ENCODE measurements around the gene VKORC1L1.
"Not testable (repeated sequence)": the region's sequence is repeated elsewhere in the genome, so short reads cannot be mapped to it uniquely, and the experiment has no call there.

Gene VKORC1L1

DNA sequence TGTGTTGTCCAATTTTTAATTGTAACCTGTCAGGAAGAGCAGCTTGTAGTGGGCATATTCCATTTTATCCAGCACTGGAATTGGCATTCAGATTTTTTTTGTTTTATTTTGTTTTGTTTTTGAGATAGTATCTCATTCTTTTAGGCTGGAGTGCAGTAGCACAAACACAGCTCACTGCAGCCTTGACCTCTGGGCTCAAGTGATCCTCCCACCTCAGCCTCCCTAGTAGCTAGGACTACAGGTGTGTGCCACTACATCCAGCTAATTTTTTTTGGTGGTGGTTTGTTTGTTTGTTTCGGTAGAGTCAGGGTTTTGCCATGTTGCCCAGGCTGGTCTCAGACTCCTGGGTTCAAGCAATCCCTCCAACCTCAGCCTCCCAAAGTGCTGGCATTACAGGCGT, 64.4 kb downstream of the VKORC1L1 start:
- Mint-ChIP-seq H3K36me3 (ENCODE audit: low read depth) (peaks cover 28% of the 10 kb centered on the region), H3K27me3 (ENCODE audit: low read depth) (no peaks in the 10 kb centered on the region), H3K4me3 (no peak overlapping the region), H3K4me1 (no peaks in the 10 kb centered on the region), H3K27ac (no peak overlapping the region), H3K9me3 (no peaks in the 10 kb centered on the region)
- TF ChIP-seq, protein P1, sequence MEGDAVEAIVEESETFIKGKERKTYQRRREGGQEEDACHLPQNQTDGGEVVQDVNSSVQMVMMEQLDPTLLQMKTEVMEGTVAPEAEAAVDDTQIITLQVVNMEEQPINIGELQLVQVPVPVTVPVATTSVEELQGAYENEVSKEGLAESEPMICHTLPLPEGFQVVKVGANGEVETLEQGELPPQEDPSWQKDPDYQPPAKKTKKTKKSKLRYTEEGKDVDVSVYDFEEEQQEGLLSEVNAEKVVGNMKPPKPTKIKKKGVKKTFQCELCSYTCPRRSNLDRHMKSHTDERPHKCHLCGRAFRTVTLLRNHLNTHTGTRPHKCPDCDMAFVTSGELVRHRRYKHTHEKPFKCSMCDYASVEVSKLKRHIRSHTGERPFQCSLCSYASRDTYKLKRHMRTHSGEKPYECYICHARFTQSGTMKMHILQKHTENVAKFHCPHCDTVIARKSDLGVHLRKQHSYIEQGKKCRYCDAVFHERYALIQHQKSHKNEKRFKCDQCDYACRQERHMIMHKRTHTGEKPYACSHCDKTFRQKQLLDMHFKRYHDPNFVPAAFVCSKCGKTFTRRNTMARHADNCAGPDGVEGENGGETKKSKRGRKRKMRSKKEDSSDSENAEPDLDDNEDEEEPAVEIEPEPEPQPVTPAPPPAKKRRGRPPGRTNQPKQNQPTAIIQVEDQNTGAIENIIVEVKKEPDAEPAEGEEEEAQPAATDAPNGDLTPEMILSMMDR (IDR thresholded peaks at IDR 0.05; ENCODE audit: unreplicated experiment in 3 of 3), result no peak

DNA sequence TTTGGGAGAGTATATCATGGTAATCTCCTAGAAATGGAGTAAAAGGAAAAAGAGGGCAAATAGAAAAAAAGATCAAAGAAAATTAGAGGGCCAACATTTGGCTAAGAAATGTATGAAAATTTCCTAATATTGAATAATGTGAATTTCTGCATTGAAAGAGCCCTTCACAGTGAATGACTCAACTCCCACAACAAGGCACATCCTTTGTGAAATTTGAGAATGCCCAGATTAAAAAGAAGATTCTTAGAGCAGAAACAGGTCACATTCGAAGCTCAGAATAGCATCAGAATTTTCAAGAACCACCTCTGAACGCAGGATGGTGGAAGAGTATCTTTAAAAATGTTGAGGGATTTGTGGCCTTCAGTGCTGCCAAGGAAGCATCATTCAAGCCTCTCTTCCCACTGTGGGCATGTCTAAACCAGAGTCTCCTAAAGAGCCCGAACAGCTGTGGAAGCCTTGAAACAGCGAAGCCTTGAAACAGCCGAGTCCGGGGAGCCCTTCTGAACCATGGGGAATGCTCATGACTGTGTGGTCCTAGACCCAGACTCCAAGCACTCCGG, 65.5 kb downstream of the VKORC1L1 start:
- H3K4me1 Mint-ChIP-seq, result no peaks in the 10 kb centered on the region
- TF ChIP-seq, protein P1 (IDR thresholded peaks at IDR 0.05; ENCODE audit: unreplicated experiment in 3 of 3), result no peak
- no peaks in the 10 kb centered on the region for H3K27me3 Mint-ChIP-seq (ENCODE audit: low read depth)
- H3K36me3 Mint-ChIP-seq (ENCODE audit: low read depth), result peaks cover 28% of the 10 kb centered on the region
- no peaks in the 10 kb centered on the region for H3K9me3 Mint-ChIP-seq
- no peak overlapping the region for H3K4me3 Mint-ChIP-seq
- H3K27ac Mint-ChIP-seq, result no peak overlapping the region

DNA sequence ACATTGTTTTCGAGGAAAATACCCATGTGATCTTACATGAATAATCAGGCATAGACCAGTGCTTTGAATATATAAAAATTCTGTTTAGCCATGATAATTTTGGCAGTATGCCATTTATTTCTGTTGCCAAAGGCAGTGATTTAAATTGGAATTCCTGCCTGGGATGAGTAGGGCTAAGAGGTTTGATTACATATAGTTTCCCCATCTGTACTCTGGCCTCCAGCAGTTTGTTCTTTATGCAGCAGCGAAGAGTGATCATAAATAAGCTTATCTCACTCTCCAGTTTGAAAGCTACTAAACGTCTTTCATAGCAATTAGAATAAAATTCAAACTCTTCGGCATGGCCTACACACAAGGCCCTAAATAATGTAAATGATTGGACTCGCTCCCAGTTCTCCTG, 72.9 kb downstream of the VKORC1L1 start:
- not testable (repeated sequence) for H3K27ac Mint-ChIP-seq; H3K36me3 Mint-ChIP-seq (ENCODE audit: low read depth); H3K9me3 Mint-ChIP-seq; H3K4me1 Mint-ChIP-seq; H3K4me3 Mint-ChIP-seq; H3K27me3 Mint-ChIP-seq (ENCODE audit: low read depth)

DNA sequence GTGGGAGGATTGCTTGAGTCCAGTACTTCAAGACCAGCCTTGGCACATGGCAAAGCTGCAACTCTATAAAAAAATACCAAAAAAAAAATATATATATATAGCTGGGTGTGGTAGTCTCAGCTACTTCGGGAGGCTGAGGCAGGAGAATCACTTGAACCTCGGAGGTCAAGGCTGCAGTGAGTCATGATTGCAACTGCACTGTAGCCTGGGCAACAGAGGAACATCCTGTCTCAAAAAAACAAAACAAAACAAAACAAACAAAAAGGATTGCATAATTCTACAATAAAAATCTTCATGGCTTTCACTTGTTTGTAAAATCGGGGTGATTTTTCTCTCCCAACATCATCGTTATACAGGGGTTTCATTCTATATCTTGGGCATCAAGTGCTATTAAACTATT, 74.0 kb downstream of the VKORC1L1 start:
- no peak overlapping the region for H3K4me3 Mint-ChIP-seq
- no peaks in the 10 kb centered on the region for H3K4me1 Mint-ChIP-seq
- TF ChIP-seq, protein P1 (IDR thresholded peaks at IDR 0.05; ENCODE audit: unreplicated experiment in 3 of 3), result no peak
- H3K27ac Mint-ChIP-seq, result no peak overlapping the region
- H3K9me3 Mint-ChIP-seq, result no peaks in the 10 kb centered on the region
- no peaks in the 10 kb centered on the region for H3K36me3 Mint-ChIP-seq (ENCODE audit: low read depth)
- H3K27me3 Mint-ChIP-seq (ENCODE audit: low read depth), result no peaks in the 10 kb centered on the region

DNA sequence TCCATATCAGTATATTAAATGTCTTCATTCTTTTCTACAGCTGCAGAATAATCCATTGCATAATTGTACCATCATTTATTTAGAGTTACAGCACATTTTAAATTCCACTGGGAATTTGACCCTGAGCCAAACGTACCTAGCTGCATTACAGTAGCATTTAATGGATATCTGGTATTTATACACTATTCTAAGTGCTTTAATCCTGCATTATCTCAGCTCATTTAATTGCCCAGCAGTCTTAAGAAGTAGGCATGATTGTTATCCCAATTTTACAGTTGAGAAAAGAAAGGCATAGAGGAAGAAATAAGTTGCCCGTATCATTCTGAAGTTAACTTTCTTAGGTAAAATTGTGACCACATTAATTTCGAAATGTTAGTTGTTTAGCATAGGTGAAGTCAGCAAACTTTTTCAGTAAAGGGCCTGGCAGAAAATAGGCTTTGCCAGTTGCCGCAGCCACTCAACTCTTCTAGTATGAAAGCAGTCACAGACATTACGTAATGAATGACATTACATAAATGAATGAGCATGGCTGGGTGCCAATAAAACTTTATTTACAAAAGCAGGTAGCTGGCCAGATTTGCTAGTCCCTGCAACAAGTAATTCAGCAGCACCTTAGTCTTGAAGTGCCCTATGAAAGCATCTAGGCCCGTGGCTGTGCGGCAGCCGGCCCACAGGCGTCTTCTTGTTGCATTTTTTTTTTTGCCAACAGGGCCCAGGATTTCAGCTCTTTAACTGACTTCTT, 79.1 kb downstream of the VKORC1L1 start:
- H3K36me3 Mint-ChIP-seq (ENCODE audit: low read depth), result peaks cover 18% of the 10 kb centered on the region
- no peaks in the 10 kb centered on the region for H3K4me1 Mint-ChIP-seq
- no peak overlapping the region for H3K4me3 Mint-ChIP-seq
- TF ChIP-seq, protein P1 (IDR thresholded peaks at IDR 0.05; ENCODE audit: unreplicated experiment in 3 of 3), result no peak
- no peaks in the 10 kb centered on the region for H3K9me3 Mint-ChIP-seq
- no peaks in the 10 kb centered on the region for H3K27me3 Mint-ChIP-seq (ENCODE audit: low read depth)
- no peak overlapping the region for H3K27ac Mint-ChIP-seq

DNA sequence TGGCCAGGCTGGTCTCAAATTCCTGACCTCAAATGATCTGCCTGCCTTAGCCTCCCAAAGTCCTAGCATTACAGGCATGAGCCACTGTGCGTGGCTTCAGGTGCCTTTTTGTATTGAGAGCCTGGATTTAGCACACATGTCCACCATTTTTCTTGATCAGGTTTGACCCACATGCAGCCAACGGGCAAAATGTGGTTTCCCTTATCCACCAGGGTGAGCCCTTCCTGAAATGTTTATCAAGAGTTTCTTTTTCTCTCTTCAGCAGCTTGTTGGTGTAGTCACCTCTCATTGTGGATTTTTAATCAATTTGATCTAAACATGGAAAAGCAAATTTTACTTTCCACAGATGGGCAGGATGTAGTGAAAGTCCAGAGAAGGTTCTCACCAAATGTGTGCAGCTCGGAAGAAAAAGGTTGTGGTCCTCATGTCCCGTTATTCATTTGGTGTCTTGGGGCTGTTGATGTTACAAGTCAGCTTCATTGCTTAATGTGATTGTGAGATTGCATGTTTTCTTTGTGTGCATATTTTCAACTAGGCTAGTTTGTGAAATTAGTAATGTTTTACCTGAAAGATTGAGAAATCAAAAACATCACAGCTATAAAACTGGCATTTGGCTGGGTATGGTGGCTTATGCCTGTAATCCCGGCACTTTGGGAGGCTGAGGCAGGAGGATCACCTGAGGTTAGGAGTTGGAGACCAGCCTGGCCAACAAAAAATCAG, 80.3 kb downstream of the VKORC1L1 start:
- no peak overlapping the region for H3K27ac Mint-ChIP-seq
- no peaks in the 10 kb centered on the region for H3K9me3 Mint-ChIP-seq
- no peaks in the 10 kb centered on the region for H3K4me1 Mint-ChIP-seq
- TF ChIP-seq, protein P1 (IDR thresholded peaks at IDR 0.05; ENCODE audit: unreplicated experiment in 3 of 3), result no peak
- H3K36me3 Mint-ChIP-seq (ENCODE audit: low read depth), result peaks cover 21% of the 10 kb centered on the region
- no peak overlapping the region for H3K4me3 Mint-ChIP-seq
- no peaks in the 10 kb centered on the region for H3K27me3 Mint-ChIP-seq (ENCODE audit: low read depth)
